ENCODE measurements around the gene OR51B5.
A peak's percentile ranks its signal among the peaks of the same experiment; 100 is the strongest.
"Not testable (repeated sequence)": the region's sequence is repeated elsewhere in the genome, so short reads cannot be mapped to it uniquely, and the experiment has no call there.

Gene OR51B5

GRCh38 chr11:5343474-5344335 is at the start of gene OR51B5:
Gene OR51B5 (minus strand): TSS chr11:5343524. CDS start chr11:5343524, 0 bp downstream.
- DNase-seq, result no peak

- DNase-seq, result no peak
Measured at GRCh38 chr11:5390210-5390609, 46.9 kb upstream of the OR51B5 start.

GRCh38 chr11:5384335-5384734 is 41.0 kb upstream of the OR51B5 start:
- no peak for DNase-seq

GRCh38 chr11:5383576-5383975 is 40.3 kb upstream of the OR51B5 start, which contains the start of gene OR51M1:
Gene OR51M1 (plus strand): TSS chr11:5383812. CDS start chr11:5389399, 5,587 bp downstream.
- DNase-seq, result no peak

- DNase-seq, result peak; percentile 51
Measured at GRCh38 chr11:5380740-5381342, 37.5 kb upstream of the OR51B5 start.

- DNase-seq, result no peak
Measured at GRCh38 chr11:5369789-5370188, 26.5 kb upstream of the OR51B5 start.

GRCh38 chr11:5368502-5369043 is 25.2 kb upstream of the OR51B5 start:
- no peak for DNase-seq

- DNase-seq, result no peak
Measured at GRCh38 chr11:5367448-5368074, 24.2 kb upstream of the OR51B5 start.

GRCh38 chr11:5366856-5367255 is 23.5 kb upstream of the OR51B5 start:
- DNase-seq, result no peak

GRCh38 chr11:5366365-5366764 is 23.0 kb upstream of the OR51B5 start:
- not testable (repeated sequence) for DNase-seq

GRCh38 chr11:5364214-5364613 is 20.9 kb upstream of the OR51B5 start:
- DNase-seq, result no peak

- DNase-seq, result no peak
Measured at GRCh38 chr11:5363679-5364078, 20.4 kb upstream of the OR51B5 start.

GRCh38 chr11:5362017-5362625 is 18.8 kb upstream of the OR51B5 start:
- DNase-seq, result no peak

GRCh38 chr11:5356031-5356430 is 12.7 kb upstream of the OR51B5 start:
- DNase-seq, result not testable (repeated sequence)

GRCh38 chr11:5351208-5351607 is 7.9 kb upstream of the OR51B5 start, which contains the start of gene OR51B6:
Gene OR51B6 (plus strand): TSS chr11:5351508. CDS start chr11:5351508, 0 bp downstream.
- no peak for DNase-seq

GRCh38 chr11:5349550-5349949 is 6.2 kb upstream of the OR51B5 start:
- no peak for DNase-seq

GRCh38 chr11:5348551-5349194 is 5.3 kb upstream of the OR51B5 start:
- no peak for DNase-seq

GRCh38 chr11:5345831-5346230 is 2.5 kb upstream of the OR51B5 start:
- no peak for DNase-seq

- no peak for DNase-seq
Measured at GRCh38 chr11:5339771-5340322, 3.5 kb downstream of the OR51B5 start.

- not testable (repeated sequence) for DNase-seq
Measured at GRCh38 chr11:5337253-5337652, 6.1 kb downstream of the OR51B5 start.

GRCh38 chr11:5336331-5336730 is 7.0 kb downstream of the OR51B5 start:
- DNase-seq, result no peak

- DNase-seq, result no peak
Measured at GRCh38 chr11:5335170-5335569, 8.2 kb downstream of the OR51B5 start.
